Measurements from ENCODE around the gene PLEKHM3.

PLEKHM3 gene

GRCh38 chr2:207883002-207883780 lies 142.1 kb downstream of the PLEKHM3 start:
- no peak for DNase-seq

- no peak for DNase-seq
Observed at GRCh38 chr2:207881902-207882301, 143.4 kb downstream of the PLEKHM3 start.

- no peak for DNase-seq
Observed at GRCh38 chr2:207879536-207879935, 145.8 kb downstream of the PLEKHM3 start.

GRCh38 chr2:207876842-207877535 lies 148.3 kb downstream of the PLEKHM3 start:
- no peak for DNase-seq

- no peak for DNase-seq
Observed at GRCh38 chr2:207875473-207876212, 149.7 kb downstream of the PLEKHM3 start.

- DNase-seq = no peak
Observed at GRCh38 chr2:207873794-207874193, 151.5 kb downstream of the PLEKHM3 start.

- no peak for DNase-seq
Observed at GRCh38 chr2:207871911-207872310, 153.4 kb downstream of the PLEKHM3 start.

- no peak for DNase-seq
Observed at GRCh38 chr2:207871506-207871905, 153.8 kb downstream of the PLEKHM3 start.

- DNase-seq = no peak
Observed at GRCh38 chr2:207870814-207871213, 154.5 kb downstream of the PLEKHM3 start.

- no peak for DNase-seq
Observed at GRCh38 chr2:207869784-207870778, 155.2 kb downstream of the PLEKHM3 start.

GRCh38 chr2:207868855-207869596 lies 156.3 kb downstream of the PLEKHM3 start:
- no peak for DNase-seq

- DNase-seq = no peak
Observed at GRCh38 chr2:207867905-207868304, 157.4 kb downstream of the PLEKHM3 start.

GRCh38 chr2:207867056-207867455 lies 158.3 kb downstream of the PLEKHM3 start:
- DNase-seq = no peak

- DNase-seq = no peak
Observed at GRCh38 chr2:207865210-207865609, 160.1 kb downstream of the PLEKHM3 start.

- DNase-seq = no peak
Observed at GRCh38 chr2:207863345-207863744, 162.0 kb downstream of the PLEKHM3 start.

GRCh38 chr2:207861789-207862188 lies 163.5 kb downstream of the PLEKHM3 start:
- no peak for DNase-seq

GRCh38 chr2:207860685-207861084 lies 164.6 kb downstream of the PLEKHM3 start:
- no peak for DNase-seq

GRCh38 chr2:207855591-207855990 lies 169.7 kb downstream of the PLEKHM3 start:
- DNase-seq = no peak

GRCh38 chr2:207854484-207855440 lies 170.6 kb downstream of the PLEKHM3 start:
- no peak for DNase-seq

- no peak for DNase-seq
Observed at GRCh38 chr2:207852791-207853190, 172.5 kb downstream of the PLEKHM3 start.
